Measurements from ENCODE around the gene LRRC36. TPM values are rescaled to one million over a fixed set of nuclear protein-coding genes. Genes with fewer than 3 reads are reported as not detected.

The LRRC36 gene
- total RNA-seq, 1 donor from 2014 or later, result 0.92 TPM

DNA sequence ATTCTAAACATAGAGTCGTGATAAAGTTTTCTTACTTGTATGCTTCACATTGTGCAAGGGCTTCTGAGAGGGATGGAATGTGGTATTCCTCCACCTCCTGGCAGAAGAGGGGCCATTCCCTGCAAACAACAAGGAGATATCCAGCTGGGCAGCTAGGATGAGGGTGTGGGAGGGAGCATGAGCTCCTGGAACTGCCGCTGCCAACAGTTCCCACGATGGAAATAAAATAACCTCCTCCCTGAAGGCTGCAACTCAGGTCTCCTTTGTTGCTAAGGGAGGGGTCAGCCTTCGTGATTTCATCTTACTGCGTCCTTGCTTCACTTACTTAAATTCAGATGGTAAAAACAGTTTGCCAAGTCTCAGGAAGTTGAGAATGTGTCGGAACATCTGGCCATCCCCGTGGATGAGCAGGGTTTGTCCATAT lies 31.7 kb upstream of the LRRC36 start:
- no peak for DNase-seq (ENCODE audit: low read depth, low spot score)

DNA sequence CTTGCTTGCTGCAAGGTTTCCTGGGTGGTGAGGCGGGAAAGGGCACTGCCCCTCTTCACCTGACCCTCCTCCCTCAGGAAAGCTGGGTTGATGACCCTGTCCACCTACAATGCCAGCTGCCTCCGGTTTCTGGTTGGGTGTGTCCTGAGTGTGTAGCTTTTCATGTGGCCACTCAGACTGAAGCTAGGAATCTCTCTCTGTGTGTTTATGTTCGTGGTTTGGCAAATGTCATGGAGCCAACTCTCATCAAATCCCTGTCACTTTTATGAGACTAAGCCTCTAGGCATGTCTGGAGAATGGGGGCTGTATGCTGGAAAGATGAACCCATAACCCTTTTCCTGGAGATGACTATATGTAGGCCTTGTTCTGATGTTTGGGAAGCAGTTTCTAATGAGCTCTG lies 30.2 kb upstream of the LRRC36 start:
- DNase-seq (ENCODE audit: low read depth, low spot score), result no peak

DNA sequence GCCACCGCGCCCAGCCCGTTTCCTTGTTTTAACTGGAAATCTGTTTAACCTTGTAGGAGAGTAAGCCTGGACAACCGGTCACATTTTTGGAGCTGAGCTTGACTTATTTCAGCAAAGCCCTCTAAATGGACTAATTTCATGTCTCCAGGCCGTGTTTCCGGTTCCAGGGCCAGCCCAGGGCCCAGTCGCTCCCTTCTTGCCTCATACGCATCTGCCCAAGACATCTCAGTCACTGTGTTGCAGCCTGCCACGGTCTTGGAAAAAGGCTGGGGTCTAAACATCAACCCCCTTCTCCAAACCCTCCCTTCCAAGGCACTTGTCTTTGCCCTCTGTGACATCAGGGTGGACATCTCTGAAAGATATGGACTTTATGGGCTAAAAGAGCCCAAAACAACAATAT lies 28.3 kb upstream of the LRRC36 start:
- DNase-seq (ENCODE audit: low read depth, low spot score), result no peak

DNA sequence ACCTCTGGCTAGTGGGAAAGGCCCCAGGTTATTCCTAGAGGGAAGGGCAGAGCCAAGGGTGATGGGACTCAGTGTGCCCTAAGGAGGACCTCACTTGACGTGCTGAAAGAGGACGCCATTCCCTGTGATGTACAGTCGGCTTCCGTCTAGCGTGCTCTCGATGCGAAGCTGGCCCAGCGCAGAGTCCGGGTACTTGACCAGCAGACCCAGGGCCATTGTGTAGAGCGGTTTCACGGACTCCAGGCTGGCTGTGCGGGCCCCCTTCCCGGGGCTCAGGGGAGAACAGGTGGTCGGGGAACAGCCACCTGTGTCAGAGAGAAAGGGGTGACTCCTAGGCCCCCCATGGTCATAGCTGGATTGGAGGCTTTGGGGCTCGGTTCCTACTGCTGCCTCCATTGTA lies 27.3 kb upstream of the LRRC36 start:
- no peak for DNase-seq (ENCODE audit: low read depth, low spot score)

DNA sequence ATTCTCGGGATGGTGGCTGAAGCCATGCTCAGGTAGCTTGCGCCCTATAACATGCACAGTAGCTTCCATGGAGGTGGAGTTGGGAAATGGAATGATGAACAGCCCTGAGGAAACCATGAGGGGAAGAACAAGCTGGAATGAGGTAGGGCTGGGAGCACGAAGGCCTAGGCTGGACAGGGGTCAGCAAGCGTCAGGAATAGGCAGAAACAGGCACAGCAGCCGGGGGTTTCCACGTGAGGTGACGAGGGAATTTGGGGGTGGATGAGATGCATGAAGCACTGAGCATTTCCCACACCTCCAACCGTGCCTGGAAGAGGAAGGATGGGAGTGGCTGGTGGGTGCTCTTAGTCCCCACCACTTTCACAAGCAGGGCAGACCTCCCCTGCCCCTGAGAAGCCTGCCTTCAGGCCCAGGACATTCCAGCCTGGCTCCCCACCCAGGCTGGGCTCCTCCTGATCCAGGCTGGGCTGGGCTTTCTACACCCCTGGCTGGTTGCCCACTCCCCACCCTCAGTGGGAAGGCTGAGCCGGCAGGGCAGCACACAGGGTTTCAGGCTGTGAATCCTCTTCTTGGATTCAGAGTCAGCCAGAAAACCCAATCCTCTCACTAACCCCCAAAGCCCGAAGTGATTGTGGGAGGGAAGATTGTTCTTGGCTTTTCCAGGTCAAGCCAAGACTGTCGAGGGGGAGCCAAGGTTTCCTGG lies 25.4 kb upstream of the LRRC36 start:
- no peak for DNase-seq (ENCODE audit: low read depth, low spot score)

DNA sequence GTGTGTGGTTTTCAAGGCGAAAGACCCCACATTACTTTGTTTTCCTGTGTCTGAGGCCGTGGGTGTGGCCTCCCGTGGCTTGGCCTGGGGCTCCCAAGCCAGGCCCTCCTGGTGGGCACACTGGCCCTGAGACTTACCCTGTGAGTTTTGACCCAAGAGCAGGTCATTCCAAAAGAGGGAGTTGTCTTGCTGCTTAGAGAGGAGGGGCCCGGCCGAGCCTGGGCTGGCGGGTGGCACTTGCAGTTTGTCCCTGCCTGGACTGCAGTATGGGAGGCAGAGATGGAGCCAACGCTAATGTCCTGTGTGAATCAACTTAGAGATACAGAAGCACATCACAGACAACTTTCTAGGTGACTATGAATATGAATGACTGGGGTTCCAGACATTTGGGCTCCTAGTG lies 24.5 kb upstream of the LRRC36 start:
- no peak for DNase-seq (ENCODE audit: low read depth, low spot score)

DNA sequence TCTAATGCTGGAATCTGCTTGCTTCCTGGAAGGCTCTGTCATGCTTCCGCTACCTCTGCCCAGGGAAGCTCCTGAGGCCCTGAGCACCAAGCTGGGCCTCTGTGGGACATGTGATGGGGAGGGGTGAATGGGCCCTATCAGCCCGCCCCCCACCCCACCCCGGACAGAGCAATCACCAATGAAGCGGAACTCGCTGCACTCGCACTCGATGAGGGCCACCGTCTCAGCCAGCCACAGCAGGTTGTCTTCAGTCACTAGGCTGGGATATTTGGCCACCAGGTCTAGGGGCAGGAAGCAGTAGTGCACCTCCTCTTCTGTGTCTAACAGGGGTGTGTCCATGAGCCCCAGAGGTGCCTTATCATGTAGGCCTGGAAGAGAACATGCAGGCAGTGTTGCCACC lies 23.6 kb upstream of the LRRC36 start:
- DNase-seq (ENCODE audit: low read depth, low spot score), result no peak

DNA sequence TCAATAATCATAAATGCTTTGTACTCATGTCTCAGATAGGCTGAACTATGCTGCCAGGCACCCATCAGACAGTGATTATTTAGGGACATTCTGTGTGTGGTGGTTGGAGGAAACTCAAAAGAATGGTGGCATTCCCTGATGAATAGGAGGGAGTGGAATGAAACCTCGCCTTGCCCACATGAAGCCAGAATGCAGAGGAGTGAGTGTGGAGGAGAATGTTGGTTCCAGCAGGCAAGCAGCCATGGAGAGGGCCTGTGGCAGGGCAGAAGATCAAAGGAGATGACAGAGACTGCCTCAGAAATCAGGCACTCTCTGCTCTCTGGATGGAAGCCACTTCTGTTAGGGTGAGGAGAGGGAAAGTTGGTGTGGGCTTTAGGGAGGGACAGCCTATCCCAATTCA lies 22.6 kb upstream of the LRRC36 start:
- DNase-seq (ENCODE audit: low read depth, low spot score), result no peak

DNA sequence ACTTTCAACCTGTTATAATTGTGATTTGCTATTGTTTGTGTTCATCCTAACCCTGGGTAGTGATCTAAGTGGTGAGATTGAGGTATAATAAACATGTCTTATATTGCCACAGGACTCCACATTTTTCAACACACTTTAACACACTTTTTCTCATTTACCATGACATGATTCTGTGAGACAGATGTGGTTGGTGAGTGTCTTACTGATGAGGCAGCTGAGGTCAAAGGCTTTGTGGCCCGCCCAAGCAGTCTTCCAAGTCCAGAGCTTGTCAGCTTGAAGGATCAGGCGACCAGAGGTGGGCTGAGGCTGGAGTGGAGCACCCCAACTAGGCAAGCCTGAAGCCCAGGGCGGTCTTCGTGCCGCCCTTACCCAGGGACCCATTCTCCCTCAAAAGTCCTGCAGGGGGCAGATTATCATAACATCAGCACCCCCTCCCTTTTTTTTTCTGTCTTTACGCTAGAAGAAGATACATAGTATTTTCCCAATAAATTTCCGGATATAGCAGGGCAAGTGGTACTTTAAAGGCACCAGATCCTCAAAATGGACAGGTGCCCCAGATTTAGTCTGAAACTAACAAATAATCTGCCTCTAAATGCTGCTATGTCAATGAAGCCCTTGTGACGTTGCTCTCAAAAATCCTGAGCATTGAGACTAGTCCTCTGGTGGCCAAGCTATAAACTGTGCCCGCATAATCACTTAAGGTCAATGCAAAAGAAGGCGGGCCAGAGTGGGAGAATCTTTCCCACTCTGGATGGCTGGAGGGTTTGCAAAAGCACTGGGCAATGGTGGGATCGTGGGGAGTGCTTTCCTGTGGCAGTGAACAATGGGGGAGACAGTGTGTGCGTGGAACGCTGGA lies 21.2 kb upstream of the LRRC36 start:
- no peak for DNase-seq (ENCODE audit: low read depth, low spot score)

DNA sequence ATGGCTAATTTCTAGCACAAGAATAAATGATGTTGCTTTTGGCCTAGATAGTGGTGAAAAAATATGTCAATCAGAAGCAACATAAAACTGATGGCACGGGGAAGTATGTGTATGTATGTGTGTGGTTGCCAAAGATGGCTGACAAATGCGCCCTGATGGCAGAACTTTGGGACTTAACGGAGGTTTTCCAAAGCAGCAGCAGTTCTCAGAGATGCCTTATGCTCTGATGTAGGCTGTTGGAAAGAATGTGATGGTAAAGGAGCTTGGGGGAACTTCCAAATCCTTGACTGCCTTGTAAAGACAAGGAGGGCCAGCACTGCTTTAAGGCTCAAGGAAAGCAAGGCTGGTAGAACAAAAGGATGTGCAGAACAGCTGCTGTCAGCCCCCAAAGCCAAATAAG lies 16.1 kb upstream of the LRRC36 start:
- no peak for DNase-seq (ENCODE audit: low read depth, low spot score)

DNA sequence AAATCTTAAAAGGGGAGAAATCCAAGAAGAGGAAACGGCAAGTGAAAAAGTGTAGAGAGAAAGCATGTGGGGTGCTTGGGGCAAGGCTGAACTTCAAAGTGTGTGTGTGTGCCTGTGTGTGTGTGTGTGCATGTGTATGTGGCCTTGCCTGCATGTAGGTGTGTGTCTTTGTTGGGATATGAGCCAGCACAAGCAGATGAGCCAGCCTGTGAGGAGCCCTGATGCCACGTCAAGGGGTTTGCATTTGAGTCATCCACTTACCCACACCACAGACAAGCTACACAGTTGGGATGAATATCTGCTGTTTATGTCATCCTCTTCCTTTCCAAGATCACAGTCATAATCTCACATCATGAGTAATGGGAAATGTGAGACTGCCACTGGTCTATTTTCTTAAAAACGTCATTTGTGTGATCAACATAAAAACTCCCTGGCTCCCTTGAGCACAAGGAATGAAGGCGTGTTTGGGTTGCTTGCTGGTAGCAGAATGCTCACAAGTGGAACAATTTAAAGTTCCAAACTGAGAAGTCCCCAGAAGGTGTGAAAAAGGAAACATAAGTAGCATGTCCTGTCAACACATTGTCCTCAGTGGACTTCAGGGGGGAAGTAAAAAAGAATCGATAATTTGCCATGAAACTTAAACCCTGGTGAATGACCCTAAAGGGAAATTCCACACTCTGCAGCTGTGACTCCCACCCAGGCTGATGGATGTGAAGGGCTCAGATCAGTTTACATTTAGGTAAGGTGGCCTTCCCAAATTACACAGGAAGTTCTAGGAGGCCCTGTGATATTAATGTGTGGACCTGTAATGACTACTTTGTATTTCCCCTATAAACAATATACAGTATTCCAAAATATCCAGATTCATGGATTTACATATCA lies 14.8 kb upstream of the LRRC36 start:
- peak; percentile 89 for DNase-seq (ENCODE audit: low read depth, low spot score)

DNA sequence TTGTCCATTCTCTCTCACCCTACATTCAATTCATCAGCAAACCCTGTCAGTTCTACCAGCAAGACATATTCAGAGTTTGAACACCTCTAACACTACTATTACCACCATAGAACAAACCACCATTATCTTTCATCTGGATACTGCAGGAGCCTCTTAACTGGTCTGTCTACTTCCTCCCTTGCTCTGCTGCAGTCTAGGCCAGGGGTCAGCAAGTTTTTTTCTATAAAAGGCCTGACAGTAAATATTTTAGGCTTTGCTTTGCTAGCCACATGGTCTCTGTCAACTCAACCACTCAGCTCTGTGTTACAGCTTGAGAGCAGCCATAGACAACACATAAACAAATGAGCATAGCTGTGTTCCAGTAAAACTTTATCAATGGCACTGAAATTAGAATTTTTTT lies 13.9 kb upstream of the LRRC36 start:
- no peak for DNase-seq (ENCODE audit: low read depth, low spot score)

DNA sequence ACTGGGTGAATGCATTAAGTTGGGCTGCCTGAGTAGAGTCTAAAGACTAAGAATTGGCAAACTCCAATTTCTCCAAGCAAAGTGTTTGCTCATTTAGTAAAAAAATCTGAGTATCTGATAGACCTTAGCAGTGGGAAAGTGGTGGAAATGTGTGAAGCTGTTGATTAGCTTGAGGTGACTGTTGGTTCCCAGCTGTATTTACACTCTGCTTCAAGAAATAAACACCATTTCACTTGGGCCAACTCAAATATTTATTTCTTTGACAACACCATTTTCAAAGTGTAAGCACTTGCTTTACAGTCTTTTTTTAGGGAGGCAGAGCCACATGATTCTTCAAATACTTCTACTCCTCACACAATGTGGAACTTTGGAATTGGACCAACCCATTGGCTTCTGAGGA lies 8.8 kb upstream of the LRRC36 start:
- no peak for DNase-seq (ENCODE audit: low read depth, low spot score)

DNA sequence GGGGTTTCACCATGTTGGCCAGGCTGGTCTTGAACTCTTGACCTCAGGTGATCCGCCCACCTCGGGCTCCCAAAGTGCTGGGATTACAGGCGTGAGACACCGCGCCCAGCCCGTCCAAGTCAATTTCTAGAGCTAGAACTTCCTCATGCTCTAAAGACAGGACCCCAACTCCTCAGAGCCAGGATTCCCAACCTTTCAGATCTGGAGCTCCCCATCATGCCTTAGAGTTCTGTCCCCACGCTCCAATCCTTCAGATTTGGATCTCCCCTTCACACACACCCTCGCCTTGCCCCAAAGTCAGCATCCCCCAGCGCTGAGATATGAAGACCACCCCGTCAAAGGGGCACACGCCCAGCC lies 522 bp upstream of the LRRC36 start:
- DNase-seq (ENCODE audit: low read depth, low spot score), result no peak

DNA sequence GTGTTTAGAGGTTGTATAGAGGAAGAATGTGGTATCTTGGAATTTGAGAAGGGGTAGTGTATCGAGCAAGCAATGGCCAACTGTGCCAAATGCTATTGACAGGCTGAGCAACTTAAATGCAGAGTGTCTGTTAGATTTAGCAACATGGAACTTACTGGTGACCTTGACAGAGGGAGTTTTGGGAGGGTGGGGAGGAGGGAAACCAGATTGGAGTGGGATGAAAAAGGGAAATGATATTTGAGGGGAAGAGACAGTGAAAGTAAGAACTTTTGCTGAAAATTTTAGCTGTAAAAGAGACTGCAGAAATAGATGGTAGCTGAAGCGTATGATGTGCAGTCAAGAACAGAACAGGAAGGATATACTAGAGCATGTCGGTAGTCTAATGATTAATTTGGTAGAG lies 1.1 kb downstream of the LRRC36 start:
- no peak for DNase-seq (ENCODE audit: low read depth, low spot score)

DNA sequence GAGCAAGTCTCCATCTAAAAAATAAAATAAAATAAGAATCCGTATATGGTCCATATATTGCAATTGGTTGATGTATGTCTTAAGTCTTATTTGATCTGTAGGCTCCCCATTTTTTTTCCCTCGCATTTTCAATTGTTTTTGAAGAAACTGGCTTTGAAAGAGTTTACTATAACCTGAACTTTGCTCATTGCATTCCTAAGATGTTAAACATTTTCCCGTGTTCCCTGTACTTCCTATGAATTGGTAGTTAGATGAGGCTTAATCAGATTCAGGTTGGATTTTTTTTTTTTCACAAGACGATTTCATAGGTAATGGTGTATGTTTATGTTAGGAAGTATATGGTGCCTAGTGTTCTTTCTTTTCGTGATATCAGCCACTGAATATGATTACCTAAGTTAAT lies 3.3 kb downstream of the LRRC36 start:
- no peak for DNase-seq (ENCODE audit: low read depth, low spot score)

DNA sequence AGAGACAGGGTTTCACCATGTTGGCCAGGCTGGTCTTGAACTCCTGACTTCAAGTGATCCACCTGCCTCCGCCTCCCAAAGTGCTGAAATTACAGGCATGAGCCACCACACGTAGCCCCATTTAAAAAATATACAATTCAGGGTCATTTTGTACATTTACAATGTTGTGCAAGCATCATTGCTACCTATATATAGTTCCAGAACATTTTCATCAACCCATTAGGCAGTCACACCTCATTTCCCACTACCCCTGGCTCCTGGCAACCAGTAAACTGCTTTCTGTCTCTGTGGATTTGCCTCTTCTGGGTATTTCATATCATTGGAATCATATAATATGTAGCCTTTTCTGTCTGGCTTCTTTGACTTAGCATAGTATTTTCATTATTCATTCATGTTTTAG lies 6.7 kb downstream of the LRRC36 start:
- DNase-seq (ENCODE audit: low read depth, low spot score), result no peak

DNA sequence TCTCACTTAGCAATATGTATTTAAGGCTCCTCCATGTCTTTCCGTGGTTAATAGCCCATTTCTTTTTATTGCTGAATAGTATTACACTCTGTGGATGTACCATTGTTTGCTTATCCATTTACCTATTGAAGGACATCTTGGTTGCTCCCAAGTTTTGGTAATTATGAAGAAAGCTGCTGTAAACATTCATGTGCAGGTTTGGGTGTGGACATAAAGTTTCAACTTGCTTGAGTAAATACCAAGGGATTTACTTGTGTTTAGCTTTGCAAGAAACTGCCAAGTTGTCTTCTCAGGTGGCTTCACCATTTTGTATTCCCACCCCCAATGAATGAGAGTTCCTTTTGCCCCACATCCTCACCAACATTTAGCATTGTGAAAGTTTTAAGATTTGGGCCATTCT lies 9.5 kb downstream of the LRRC36 start:
- DNase-seq (ENCODE audit: low read depth, low spot score), result no peak

DNA sequence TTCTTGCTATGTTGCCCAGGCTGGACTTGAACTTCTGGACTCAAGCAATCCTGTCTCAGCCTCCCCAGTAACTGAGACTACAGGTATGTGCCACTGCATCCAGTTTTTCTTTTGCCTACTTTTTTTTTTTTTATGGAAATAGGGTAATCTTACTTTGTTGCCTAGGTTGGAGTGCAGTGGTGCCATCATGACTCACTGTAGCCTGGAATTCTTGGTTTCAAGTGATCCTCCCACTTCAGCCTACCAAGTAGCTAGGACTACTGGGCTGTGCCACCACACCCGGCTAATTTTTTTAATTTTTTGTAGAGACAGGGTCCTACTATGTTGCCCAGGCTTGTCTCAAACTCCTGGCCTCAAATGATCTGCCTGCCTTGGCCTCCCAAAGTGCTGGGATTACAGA lies 10.0 kb downstream of the LRRC36 start:
- DNase-seq (ENCODE audit: low read depth, low spot score), result no peak

DNA sequence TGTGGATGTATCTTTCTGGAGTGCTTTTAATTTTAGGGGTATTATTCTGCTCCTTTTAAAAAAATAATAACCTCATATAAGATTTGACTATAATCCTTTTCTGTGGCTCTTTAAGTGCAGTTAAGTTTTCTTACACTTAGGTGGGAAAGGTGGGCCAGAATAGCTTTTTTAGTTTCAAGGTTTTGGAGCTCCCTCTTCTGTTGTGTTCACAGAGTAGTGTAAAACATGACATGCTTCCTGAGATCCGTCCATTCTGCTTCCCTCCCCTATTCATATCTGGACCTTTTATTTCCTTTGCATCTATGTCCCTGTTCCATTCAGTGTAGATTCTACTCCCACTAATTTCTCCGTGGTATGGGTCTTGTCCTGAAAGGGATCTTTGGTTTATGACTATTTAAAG lies 12.8 kb downstream of the LRRC36 start:
- no peak for DNase-seq (ENCODE audit: low read depth, low spot score)

DNA sequence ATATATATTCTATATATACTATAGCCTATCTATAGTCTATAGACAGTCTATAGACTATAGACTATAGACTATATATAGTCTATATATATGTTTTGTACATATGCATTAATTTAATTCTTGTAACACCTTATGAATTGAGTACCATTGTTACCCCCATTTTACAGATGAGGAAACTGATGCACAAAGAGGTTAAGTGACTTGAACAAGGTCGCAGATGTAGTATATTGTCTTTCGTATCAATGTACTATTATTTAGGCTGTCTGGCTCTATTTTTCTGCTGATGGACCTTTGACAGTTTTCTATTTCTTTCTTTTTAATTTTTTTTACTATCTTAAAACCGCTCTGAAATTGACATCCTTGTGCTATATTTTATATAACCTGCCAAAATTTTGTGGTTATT lies 14.6 kb downstream of the LRRC36 start:
- DNase-seq (ENCODE audit: low read depth, low spot score), result no peak

DNA sequence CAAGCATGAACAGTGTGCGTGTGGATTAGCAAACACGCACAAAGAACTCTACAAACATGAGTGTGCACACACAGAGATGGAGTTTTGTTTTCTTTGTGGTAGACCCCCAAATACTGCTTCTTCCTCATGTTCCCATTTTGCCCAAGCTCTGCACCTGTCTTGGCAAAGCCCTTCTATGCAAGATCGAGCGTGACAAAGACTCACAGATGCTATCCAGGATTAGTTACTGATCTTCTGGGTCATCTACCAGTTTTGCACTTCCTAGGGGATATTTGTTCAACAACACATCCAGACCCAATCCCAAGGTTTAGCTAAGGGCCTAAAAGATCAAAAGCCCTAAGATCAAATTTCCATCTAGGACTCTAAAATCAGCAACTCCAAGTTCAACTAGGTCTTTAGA lies 16.0 kb downstream of the LRRC36 start:
- no peak for DNase-seq (ENCODE audit: low read depth, low spot score)
